ENCODE data around the gene ANGPTL1.

The ANGPTL1 gene

GRCh38 chr1:178870944-178871343, at the start of gene ANGPTL1:
Gene ANGPTL1, minus strand, starts transcription at chr1:178871077. Its CDS starts 5,301 bp downstream, at chr1:178865776.
- peak; percentile 3 for DNase-seq (ENCODE audit: low spot score)
- FAIRE-seq = no peak

GRCh38 chr1:178919581-178919980, 48.7 kb upstream of the ANGPTL1 start:
- DNase-seq (ENCODE audit: low spot score) (no peak), FAIRE-seq (no peak)

- DNase-seq (ENCODE audit: low spot score) (no peak), FAIRE-seq (no peak)
Observed at GRCh38 chr1:178918955-178919354, 48.1 kb upstream of the ANGPTL1 start.

GRCh38 chr1:178918308-178918707, 47.4 kb upstream of the ANGPTL1 start:
- no peak for FAIRE-seq

GRCh38 chr1:178916448-178917174, 45.7 kb upstream of the ANGPTL1 start:
- no peak for DNase-seq (ENCODE audit: low spot score)
- no peak for FAIRE-seq

More at GRCh38 chr1:178918308-178918707, 47.4 kb upstream of the ANGPTL1 start:
- DNase-seq (ENCODE audit: low spot score) = no peak

GRCh38 chr1:178912597-178912996, 41.7 kb upstream of the ANGPTL1 start:
- no peak for DNase-seq (ENCODE audit: low spot score)
- FAIRE-seq = no peak

- no peak for DNase-seq (ENCODE audit: low spot score)
- FAIRE-seq = no peak
Observed at GRCh38 chr1:178910023-178910422, 39.1 kb upstream of the ANGPTL1 start.

GRCh38 chr1:178908358-178908757, 37.5 kb upstream of the ANGPTL1 start:
- FAIRE-seq (no peak), DNase-seq (ENCODE audit: low spot score) (no peak)

GRCh38 chr1:178901482-178902125, 30.7 kb upstream of the ANGPTL1 start:
- FAIRE-seq (no peak), DNase-seq (ENCODE audit: low spot score) (no peak)

GRCh38 chr1:178899402-178899801, 28.5 kb upstream of the ANGPTL1 start:
- FAIRE-seq (no peak), DNase-seq (ENCODE audit: low spot score) (no peak)

- FAIRE-seq = no peak
- DNase-seq (ENCODE audit: low spot score) = no peak
Observed at GRCh38 chr1:178898401-178898800, 27.5 kb upstream of the ANGPTL1 start.

GRCh38 chr1:178895928-178896327, 25.1 kb upstream of the ANGPTL1 start:
- no peak for DNase-seq (ENCODE audit: low spot score)
- no peak for FAIRE-seq

GRCh38 chr1:178886551-178886950, 15.7 kb upstream of the ANGPTL1 start:
- DNase-seq (ENCODE audit: low spot score) (no peak), FAIRE-seq (no peak)

GRCh38 chr1:178885869-178886268, 15.0 kb upstream of the ANGPTL1 start:
- FAIRE-seq (no peak), DNase-seq (ENCODE audit: low spot score) (no peak)

- no peak for DNase-seq (ENCODE audit: low spot score)
- no peak for FAIRE-seq
Observed at GRCh38 chr1:178881950-178882349, 11.1 kb upstream of the ANGPTL1 start.

- DNase-seq (ENCODE audit: low spot score) (no peak), FAIRE-seq (no peak)
Observed at GRCh38 chr1:178877896-178878295, 7.0 kb upstream of the ANGPTL1 start.

GRCh38 chr1:178875936-178876335, 5.1 kb upstream of the ANGPTL1 start:
- no peak for FAIRE-seq
- DNase-seq (ENCODE audit: low spot score) = no peak

- no peak for DNase-seq (ENCODE audit: low spot score)
- no peak for FAIRE-seq
Observed at GRCh38 chr1:178874966-178875365, 4.1 kb upstream of the ANGPTL1 start.

GRCh38 chr1:178871551-178872320, 859 bp upstream of the ANGPTL1 start:
- FAIRE-seq (no peak), DNase-seq (ENCODE audit: low spot score) (no peak)

- DNase-seq (ENCODE audit: low spot score) (no peak), FAIRE-seq (no peak)
Observed at GRCh38 chr1:178870221-178870620, 656 bp downstream of the ANGPTL1 start.

GRCh38 chr1:178869119-178869697, 1.7 kb downstream of the ANGPTL1 start:
- no peak for FAIRE-seq
- DNase-seq (ENCODE audit: low spot score) = no peak

- DNase-seq (ENCODE audit: low spot score) (no peak), FAIRE-seq (no peak)
Observed at GRCh38 chr1:178868706-178869105, 2.2 kb downstream of the ANGPTL1 start.
